ENCODE results near the gene GSG1L. TPM values are rescaled to one million over a fixed set of nuclear protein-coding genes. Genes with fewer than 3 reads are reported as not detected.

Gene GSG1L
- total RNA-seq, 1 donor from 2014 or later, result 1.4 TPM

DNA sequence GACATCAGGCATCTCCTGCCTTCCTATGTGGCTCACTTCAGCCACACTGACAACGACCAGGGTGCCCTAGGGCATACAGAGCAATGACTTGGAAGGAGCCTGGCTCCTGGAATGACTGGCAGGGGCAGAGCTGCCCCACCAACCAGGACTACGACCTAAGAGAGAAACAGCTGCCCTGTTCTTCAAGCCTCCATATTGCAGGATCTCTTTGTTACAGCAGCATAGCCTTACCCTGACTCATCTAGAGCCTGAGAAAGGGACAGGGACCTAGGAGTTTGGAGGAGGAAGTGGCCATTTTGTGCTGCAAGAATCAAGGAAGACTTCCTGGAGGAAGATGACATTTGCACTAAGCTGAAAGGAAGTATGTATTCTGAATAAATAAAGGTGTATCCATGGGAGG is 49.6 kb downstream of the GSG1L start:
- no peak for DNase-seq

GRCh38 chr16:28013392-28013791 is 50.1 kb downstream of the GSG1L start:
- no peak for DNase-seq

GRCh38 chr16:28011971-28012445 is 51.5 kb downstream of the GSG1L start:
- peak; percentile 95 for DNase-seq

DNA sequence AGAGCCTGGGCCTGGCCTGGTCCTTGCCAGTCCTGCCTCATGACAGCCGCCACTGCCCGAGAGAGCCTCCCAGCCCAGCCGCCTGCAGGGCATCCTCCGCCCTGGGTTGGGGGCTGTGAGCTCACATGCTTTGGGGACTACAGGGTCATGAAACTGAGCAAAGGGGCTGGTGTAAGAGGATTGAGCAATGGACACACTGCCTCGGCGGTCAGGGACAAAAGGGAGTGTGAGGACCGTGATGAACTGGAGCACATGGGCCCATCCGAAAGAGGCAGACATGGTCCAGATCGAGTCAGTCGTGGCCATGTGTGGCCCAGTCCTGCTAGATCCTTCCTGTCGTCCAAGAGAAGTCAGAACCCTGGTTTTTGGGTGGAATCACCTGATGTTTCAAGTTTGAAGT is 52.3 kb downstream of the GSG1L start:
- peak; percentile 5 for DNase-seq

GRCh38 chr16:28010671-28011070 is 52.8 kb downstream of the GSG1L start:
- DNase-seq, result peak; percentile 8

DNA sequence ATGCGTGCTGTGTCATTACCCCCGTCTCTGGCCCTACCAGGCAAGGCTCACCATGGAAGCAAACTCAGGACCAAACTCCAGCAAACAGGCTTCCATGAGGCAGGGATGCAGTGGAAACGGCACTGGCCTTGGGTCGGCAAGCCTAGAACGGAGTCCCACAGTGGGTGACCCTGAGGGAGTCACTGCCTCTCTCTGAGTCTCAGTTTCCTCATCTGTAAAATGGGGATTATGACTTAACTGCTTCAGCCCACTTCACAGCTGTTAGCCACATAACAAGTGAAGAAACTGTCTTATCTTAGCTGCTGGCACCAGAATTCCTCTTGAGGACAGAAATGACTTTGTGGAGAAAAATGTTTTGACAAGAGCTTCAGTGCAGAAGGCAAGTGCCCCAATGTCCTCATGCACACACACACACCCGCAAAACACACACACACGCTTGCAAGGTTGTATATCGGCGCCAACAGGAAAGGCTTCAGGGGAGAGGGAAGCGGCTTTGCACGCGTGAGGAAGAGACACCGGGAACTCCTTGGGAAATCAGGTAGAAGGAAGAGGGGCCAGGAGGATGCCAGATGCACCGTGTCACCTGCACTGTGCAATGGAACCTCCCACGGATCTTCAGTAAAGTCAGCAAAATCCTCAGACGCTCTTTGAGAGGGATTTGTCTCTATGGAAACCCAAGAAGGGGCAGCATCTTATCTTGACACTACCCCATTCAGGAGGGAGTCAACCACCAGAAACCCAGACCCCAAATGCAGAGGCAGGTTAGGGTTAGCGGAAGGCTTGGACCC is 53.7 kb downstream of the GSG1L start:
- no peak for DNase-seq

- peak; percentile 77 for DNase-seq
Measured at GRCh38 chr16:28003923-28004322, 59.6 kb downstream of the GSG1L start.

DNA sequence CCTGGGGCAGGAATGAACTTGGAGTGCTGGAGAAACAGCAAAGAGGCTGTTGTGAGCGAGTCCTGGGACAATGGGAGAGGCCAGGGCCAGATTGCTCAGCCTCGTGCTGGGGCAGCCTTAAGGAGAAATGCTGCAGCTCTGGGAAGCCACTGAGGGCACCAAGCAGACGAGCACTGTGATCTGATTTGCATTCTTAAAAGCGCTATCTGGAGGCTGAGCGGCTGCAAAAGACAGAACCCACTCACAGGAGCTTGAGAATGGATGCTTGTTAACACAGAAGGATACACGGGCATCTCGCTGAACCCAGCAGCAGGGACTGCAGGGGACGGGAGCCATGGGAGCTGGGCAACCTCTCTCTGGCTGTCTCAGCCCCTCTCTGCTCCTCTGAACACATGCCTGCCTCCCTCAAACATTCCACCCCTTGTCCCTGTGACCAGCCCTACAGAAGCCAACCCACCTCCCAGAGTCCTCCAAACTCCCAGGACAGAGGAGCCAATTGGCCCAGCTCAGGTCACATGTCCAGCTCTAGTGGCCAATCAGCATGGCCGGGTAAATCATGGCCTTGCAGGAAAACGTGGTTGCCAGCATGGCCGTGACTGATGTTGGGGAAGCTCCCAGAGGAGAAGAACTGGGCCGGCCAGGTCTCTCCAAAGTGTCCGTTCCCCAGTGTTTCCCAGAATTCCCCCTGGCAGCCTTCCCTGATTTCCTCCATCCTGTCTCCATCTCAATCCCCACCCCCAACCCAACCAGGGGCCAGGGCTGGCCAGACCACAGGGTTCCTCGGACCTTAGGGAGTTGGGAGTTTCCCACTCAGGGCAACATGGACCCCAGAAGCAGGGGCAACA is 60.3 kb downstream of the GSG1L start:
- DNase-seq, result peak; percentile 20

DNA sequence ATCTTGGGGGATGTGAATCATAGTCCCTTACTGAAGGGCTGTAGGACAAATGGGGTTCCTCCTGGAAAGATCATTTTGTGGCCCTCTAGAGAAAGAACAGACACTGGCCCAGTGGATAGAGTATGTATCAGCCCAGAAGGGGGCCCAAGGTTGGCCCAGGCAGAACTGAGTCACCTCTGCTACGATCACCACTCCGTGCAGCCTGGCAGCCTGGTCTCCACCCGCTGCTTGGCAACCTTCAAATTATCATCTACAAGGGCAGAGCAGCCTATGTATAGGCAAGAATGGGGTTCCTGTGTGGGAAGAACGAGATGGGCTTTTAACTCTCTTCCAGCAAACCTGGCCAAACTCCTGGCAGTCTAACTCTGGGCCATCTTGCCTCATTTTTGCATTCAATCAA is 61.9 kb downstream of the GSG1L start:
- no peak for DNase-seq

DNA sequence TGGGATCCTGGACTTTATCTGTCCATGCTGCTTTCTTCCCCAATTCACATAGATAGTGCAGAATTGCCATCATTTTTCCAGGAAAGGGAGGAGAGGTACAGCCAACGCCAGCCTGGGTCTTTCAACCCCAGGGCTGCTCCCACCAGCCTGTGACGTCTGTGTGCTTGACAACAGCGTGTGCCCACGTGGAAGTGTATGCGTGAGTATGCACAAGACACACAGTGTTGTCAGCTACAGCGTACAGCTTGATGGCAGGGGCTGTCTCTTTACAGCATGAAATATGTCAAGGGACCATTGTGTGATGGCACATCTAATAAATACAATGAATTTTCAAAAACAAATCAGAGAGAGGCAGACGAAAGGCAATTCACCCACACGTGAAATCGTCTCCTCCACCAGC is 62.3 kb downstream of the GSG1L start:
- peak; percentile 16 for DNase-seq

GRCh38 chr16:28000314-28001169 is 63.0 kb downstream of the GSG1L start:
- peak; percentile 41 for DNase-seq

GRCh38 chr16:27999687-28000086 is 63.8 kb downstream of the GSG1L start:
- DNase-seq, result no peak

- DNase-seq, result no peak
Measured at GRCh38 chr16:27995378-27995777, 68.1 kb downstream of the GSG1L start.

DNA sequence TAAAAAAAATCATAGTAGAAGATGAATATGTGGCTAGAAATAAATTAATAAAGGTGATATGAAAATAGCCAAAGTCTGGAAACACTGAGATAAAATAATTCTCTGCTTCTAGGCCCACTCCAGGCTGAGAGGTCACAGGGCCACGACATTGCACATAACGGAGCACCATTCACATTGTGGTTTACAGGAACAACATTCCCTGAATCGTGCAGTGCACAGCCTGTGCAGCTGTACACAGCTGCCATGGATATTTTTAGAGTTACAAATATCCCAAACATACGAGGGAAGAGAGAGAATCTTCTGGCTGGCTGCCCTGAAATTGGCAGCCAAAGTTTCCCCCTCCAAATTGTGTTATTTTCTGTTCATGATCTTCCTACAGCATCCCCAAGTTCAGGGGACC is 68.8 kb downstream of the GSG1L start:
- DNase-seq, result peak; percentile 43

GRCh38 chr16:27993587-27993986 is 69.9 kb downstream of the GSG1L start:
- no peak for DNase-seq

DNA sequence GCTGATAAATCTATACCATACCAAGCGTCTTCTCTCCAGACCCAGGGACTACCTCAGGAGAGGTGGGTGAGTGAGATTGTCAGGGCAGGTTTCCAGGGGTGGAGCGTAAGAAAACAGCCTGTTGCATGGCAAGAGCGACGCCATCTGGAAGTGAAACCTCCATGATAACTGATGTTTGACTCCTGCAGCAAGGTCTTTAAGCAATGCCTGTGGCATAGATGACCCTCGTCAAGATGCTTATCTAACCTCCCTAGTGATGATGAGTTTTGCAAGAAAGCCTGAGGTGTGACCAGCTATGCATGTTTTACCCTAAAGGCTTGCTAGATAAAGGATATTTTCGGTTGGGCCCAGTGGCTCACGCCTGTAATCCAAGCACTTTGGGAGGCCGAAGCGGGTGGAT is 71.6 kb downstream of the GSG1L start:
- DNase-seq, result no peak

DNA sequence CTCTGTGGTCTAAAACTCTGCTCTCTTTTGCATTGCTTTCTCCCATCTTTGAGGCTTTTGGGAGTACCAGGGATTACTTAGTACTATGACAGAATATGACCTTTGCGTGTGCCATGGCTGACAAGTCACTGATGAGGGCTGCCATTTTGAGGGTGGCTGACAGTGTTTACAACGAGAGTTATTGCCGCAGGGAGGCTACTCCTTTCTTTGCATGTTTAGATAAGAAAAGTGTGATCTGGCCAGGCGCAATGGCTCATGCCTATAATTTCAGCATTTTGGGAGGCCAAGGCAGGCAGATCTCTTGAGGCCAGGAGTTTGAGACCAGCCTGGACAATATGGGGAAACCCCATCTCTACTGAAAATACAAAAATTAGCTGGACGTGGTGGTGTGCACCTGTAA is 77.5 kb downstream of the GSG1L start:
- DNase-seq, result no peak

- DNase-seq, result no peak
Measured at GRCh38 chr16:27984121-27984520, 79.4 kb downstream of the GSG1L start.

DNA sequence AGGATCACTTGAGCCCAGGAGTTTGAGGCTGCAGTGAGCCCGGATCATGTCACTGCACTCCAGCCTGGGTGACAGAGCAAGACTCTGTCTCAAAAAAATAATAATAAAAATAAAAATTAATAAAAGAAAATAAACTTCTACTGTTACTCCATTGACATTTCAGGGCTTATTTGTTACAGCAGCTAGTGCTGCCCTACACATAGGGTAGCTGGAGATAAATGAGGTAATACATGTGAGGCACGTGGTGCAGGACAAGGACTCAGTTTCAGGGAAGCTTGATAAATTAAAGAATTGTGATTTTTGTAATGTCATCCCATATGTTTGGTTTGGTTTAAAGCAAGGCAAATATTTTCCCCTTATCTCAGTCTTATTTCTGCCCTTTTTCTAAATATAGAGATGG is 80.3 kb downstream of the GSG1L start:
- DNase-seq, result no peak

DNA sequence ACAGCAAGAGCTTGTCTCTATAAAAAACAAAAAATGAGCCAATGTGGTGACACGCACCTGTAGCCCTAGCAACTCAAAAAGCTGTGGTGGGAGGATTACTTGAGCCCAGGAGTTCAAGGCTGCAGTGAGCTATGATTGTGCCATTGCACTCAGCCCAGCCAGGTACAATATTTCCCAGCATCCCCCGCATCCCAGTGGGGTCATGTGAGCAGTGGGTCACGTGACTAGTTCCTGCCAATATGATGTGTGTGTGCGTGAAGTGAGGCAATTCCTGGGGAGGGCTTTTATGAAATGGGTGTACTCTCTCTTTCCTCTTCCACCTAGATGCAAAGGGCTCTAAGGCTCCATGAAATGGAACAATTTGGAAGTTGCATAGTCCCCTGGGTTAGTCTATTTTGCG is 81.3 kb downstream of the GSG1L start:
- DNase-seq, result no peak

- DNase-seq, result peak; percentile 75
Measured at GRCh38 chr16:27980919-27981700, 82.4 kb downstream of the GSG1L start.
